Right renal pelvis (tissue), 4 donors: Measurements from ENCODE around the gene SAMD14. TPM values are rescaled to one million over a fixed set of nuclear protein-coding genes. Genes with fewer than 3 reads are reported as not detected.
A peak's percentile ranks its signal among the peaks of the same experiment; 100 is the strongest.

Experiments used
- DNase-seq, 4 donors: peaks; one replicate each; pipeline ENCODE4 v3.0.0-alpha.2; 2013; ENCODE audit warnings: low read depth in 4 of 4, low spot score in 3 of 4, missing footprints in 1 of 4
- polyA plus RNA-seq, 4 donors: library from polyadenylated mRNA; unstranded; fragments of 120-200 nt; gene quantifications; one replicate each; pipeline ENCODE4 v1.2.1, GENCODE V29; 2013; ENCODE audit not compliant: insufficient read length in 4 of 4

Gene SAMD14
- polyA plus RNA-seq, 4 donors: 12.9 to 20.9 (median 14.6) TPM

GRCh38 chr17:50165466-50165865 lies 35.5 kb upstream of the SAMD14 start:
- no peak for DNase-seq

- no peak for DNase-seq
These were observed 35.1 kb upstream of the SAMD14 start for GRCh38 chr17:50165066-50165465.

- DNase-seq: no peak
These were observed 34.7 kb upstream of the SAMD14 start for GRCh38 chr17:50164697-50164988.

GRCh38 chr17:50163843-50164696 lies 34.1 kb upstream of the SAMD14 start:
- DNase-seq: no peak

- DNase-seq: no peak
These were observed 32.7 kb upstream of the SAMD14 start for GRCh38 chr17:50162466-50163254.

- no peak for DNase-seq
These were observed 31.9 kb upstream of the SAMD14 start for GRCh38 chr17:50161911-50162288.

GRCh38 chr17:50161023-50161910 lies 31.3 kb upstream of the SAMD14 start:
- DNase-seq: peak; percentile 87 to 93 (median 89)

- no peak for DNase-seq
These were observed 27.9 kb upstream of the SAMD14 start for GRCh38 chr17:50157891-50158290.

GRCh38 chr17:50155115-50155819 lies 25.3 kb upstream of the SAMD14 start:
- DNase-seq: no peak

GRCh38 chr17:50154604-50155003 lies 24.6 kb upstream of the SAMD14 start:
- no peak for DNase-seq

GRCh38 chr17:50153650-50154575 lies 24.0 kb upstream of the SAMD14 start:
- DNase-seq: no peak

GRCh38 chr17:50152736-50153135 lies 22.8 kb upstream of the SAMD14 start:
- DNase-seq: no peak

GRCh38 chr17:50151937-50152547 lies 22.1 kb upstream of the SAMD14 start:
- DNase-seq: peak in 2 of 4 donors; percentile 86 to 88

- DNase-seq: peak in 2 of 4 donors; percentile 80 to 81
These were observed 21.3 kb upstream of the SAMD14 start for GRCh38 chr17:50151041-50151936.

- no peak for DNase-seq
These were observed 20.5 kb upstream of the SAMD14 start, which contains the start of gene PPP1R9B for GRCh38 chr17:50150354-50151040. PPP1R9B (minus strand) TSS chr17:50150677; CDS start chr17:50150513, 164 bp downstream.

GRCh38 chr17:50149417-50150353 lies 19.7 kb upstream of the SAMD14 start:
- no peak for DNase-seq
